GM23338 (cell line): Measurements from ENCODE around the gene LRMDA. TPM values are rescaled to one million over a fixed set of nuclear protein-coding genes. Genes with fewer than 3 reads are reported as not detected.

Experiments
- ATAC-seq: fragments of 200-7000 bp; cut with Tn5 transposase; 3 replicates; pipeline ENCODE4 v1.9.1; 2020
- DNase-seq: peaks from one replicate; pipeline ENCODE4 v3.0.0-alpha.2; 2015; ENCODE audit warnings: low spot score
- H2AFZ ChIP-seq: fragments of 200-600 bp; sonication (generic); 2 replicates; pipeline ENCODE4 v1.8.0; 2016; ENCODE audit warnings: antibody characterized with exemption, mild to moderate bottlenecking, moderate library complexity
- H3F3A ChIP-seq: fragments of 200-600 bp; sonication (generic); replicated peaks from 2 replicates; pipeline ENCODE4 v1.8.0; 2017; ENCODE audit warnings: antibody characterized with exemption, mixed run types, low read depth
- H3K27ac ChIP-seq: fragments of 200-600 bp; sonication (generic); 2 replicates; pipeline ENCODE4 v1.6.1; 2016; ENCODE audit warnings: low read depth
- H3K27me3 ChIP-seq: fragments of 200-600 bp; sonication (generic); 2 replicates; pipeline ENCODE4 v1.8.0; 2016; ENCODE audit warnings: mild to moderate bottlenecking, mixed run types, moderate library complexity; ENCODE audit not compliant: insufficient read depth
- H3K36me3 ChIP-seq: fragments of 200-600 bp; sonication (generic); 2 replicates; pipeline ENCODE4 v1.8.0; 2016; ENCODE audit warnings: mild to moderate bottlenecking; ENCODE audit not compliant: insufficient read depth
- H3K4me1 ChIP-seq: fragments of 200-600 bp; sonication (generic); 2 replicates; pipeline ENCODE4 v1.8.0; 2016; ENCODE audit warnings: mild to moderate bottlenecking, moderate library complexity; ENCODE audit not compliant: insufficient read depth
- H3K4me2 ChIP-seq: fragments of 200-600 bp; sonication (generic); 2 replicates; pipeline ENCODE4 v1.7.1; 2017; ENCODE audit warnings: mixed run types
- H3K4me3 ChIP-seq: fragments of 200-600 bp; sonication (generic); 2 replicates; pipeline ENCODE4 v1.6.1; 2016; ENCODE audit warnings: mixed run types
- H3K79me2 ChIP-seq: fragments of 200-600 bp; sonication (generic); replicated peaks from 2 replicates; pipeline ENCODE4 v1.8.0; 2017; ENCODE audit warnings: mild to moderate bottlenecking; ENCODE audit not compliant: insufficient read depth
- H3K9me2 ChIP-seq: fragments of 200-600 bp; sonication (generic); 2 replicates; pipeline ENCODE4 v1.8.0; 2017; ENCODE audit not compliant: insufficient read depth
- H4K20me1 ChIP-seq: fragments of 200-600 bp; sonication (generic); replicated peaks from 2 replicates; pipeline ENCODE4 v1.8.0; 2017; ENCODE audit warnings: mild to moderate bottlenecking; ENCODE audit not compliant: insufficient read depth
- H3K27ac Mint-ChIP-seq: 2 replicates; pipeline ENCODE4 v1.8.0; 2020; ENCODE audit warnings: inconsistent platforms, mild to moderate bottlenecking, moderate library complexity, mixed read lengths
- H3K27me3 Mint-ChIP-seq: 3 replicates; pipeline ENCODE4 v1.8.0; 2022; ENCODE audit warnings: low read depth, mild to moderate bottlenecking, moderate library complexity, mixed read lengths, inconsistent platforms; ENCODE audit not compliant: insufficient read depth, poor library complexity
- H3K36me3 Mint-ChIP-seq: 3 replicates; pipeline ENCODE4 v1.8.0; 2021; ENCODE audit warnings: low read depth, mild to moderate bottlenecking, inconsistent platforms, moderate library complexity, mixed read lengths
- H3K4me1 Mint-ChIP-seq: 3 replicates; pipeline ENCODE4 v1.8.0; 2020; ENCODE audit warnings: mild to moderate bottlenecking, inconsistent platforms, mixed read lengths
- H3K4me3 Mint-ChIP-seq: 3 replicates; pipeline ENCODE4 v1.8.0; 2021; ENCODE audit warnings: moderate library complexity, mild to moderate bottlenecking, inconsistent platforms, mixed read lengths
- H3K9me3 Mint-ChIP-seq: 3 replicates; pipeline ENCODE4 v1.8.0; 2020; ENCODE audit warnings: moderate library complexity, mild to moderate bottlenecking, inconsistent platforms, mixed read lengths
- CREB1 ChIP-seq: fragments of 250-450 bp; sonication (Bioruptor Pico); IDR thresholded peaks from 2 replicates; pipeline ENCODE4 v1.5.0; 2020; ENCODE audit warnings: low read depth, mild to moderate bottlenecking, moderate library complexity
- EZH2 ChIP-seq: fragments of 200-600 bp; sonication (generic); IDR thresholded peaks from one replicate; pipeline ENCODE4 v1.8.0; 2017; ENCODE audit warnings: antibody characterized with exemption, mild to moderate bottlenecking, low read depth; ENCODE audit not compliant: unreplicated experiment
- EZH2phosphoT487 ChIP-seq: fragments of 200-600 bp; sonication (generic); IDR thresholded peaks from one replicate; pipeline ENCODE4 v1.8.1; 2018; ENCODE audit warnings: antibody characterized with exemption; ENCODE audit not compliant: unreplicated experiment
- JUNB ChIP-seq: IDR thresholded peaks from one replicate; pipeline ENCODE4 v1.6.1; 2016; ENCODE audit warnings: antibody characterized with exemption; ENCODE audit not compliant: unreplicated experiment
- NANOG ChIP-seq: IDR thresholded peaks from 2 replicates; pipeline ENCODE4 v1.6.1; 2016; ENCODE audit warnings: antibody characterized with exemption, borderline replicate concordance
- POLR2AphosphoS5 ChIP-seq: IDR thresholded peaks from 2 replicates; pipeline ENCODE4 v1.6.1; 2016; ENCODE audit warnings: antibody characterized with exemption, low read depth
- STAT1 ChIP-seq: IDR thresholded peaks from one replicate; pipeline ENCODE4 v1.6.1; 2016; ENCODE audit warnings: antibody characterized with exemption; ENCODE audit not compliant: unreplicated experiment
- ZNF114 ChIP-seq: fragments of 250-450 bp; sonication (Bioruptor Pico); IDR thresholded peaks from 2 replicates; pipeline ENCODE4 v1.5.0; 2020; ENCODE audit warnings: mild to moderate bottlenecking, moderate library complexity
- ZNF331 ChIP-seq: fragments of 250-450 bp; sonication (Bioruptor Pico); IDR thresholded peaks from 2 replicates; pipeline ENCODE4 v1.5.0; 2020; ENCODE audit warnings: low read depth, mild to moderate bottlenecking, moderate library complexity
- polyA plus RNA-seq: library from polyadenylated mRNA; unstranded; fragments of >200 nt; fragmentation: Nextera tagmentation; extraction: Ambion mirVana; gene quantifications from 2 replicates; pipeline ENCODE4 v1.2.1, GENCODE V29; 2016
- total RNA-seq: library from RNA; depleted of rRNA; stranded (reverse); fragments of >200 nt; shearing (Covaris generic); gene quantifications from 2 replicates; pipeline ENCODE4 v1.2.3, GENCODE V29; 2014
- TF ChIP-seq, protein P1 (sequence below), 2 experiments: fragments of 200-600 bp in 1 of 2; sonication (generic) in 1 of 2; conservative IDR thresholded peaks; 2 replicates each; pipeline versions ENCODE4 v1.5.1 to v1.6.1; 2016 to 2017; ENCODE audit warnings: antibody characterized with exemption in 2 of 2, low read depth in 2 of 2, mild to moderate bottlenecking in 2 of 2, moderate library complexity in 1 of 2
- TF ChIP-seq, protein P2 (sequence below): IDR thresholded peaks from one replicate; pipeline ENCODE4 v1.6.1; 2018; ENCODE audit warnings: antibody characterized with exemption; ENCODE audit not compliant: unreplicated experiment
- TF ChIP-seq, protein P3 (sequence below): IDR thresholded peaks from 2 replicates; pipeline ENCODE4 v1.6.1; 2016; ENCODE audit warnings: antibody characterized with exemption
- TF ChIP-seq, protein P4 (sequence below): fragments of 250-450 bp; sonication (Bioruptor Pico); IDR thresholded peaks from 2 replicates; pipeline ENCODE4 v1.5.0; 2020; ENCODE audit warnings: mild to moderate bottlenecking, moderate library complexity

LRMDA gene
- total and polyA plus RNA-seq, 2 experiments from 2014 or later, result 0.90 to 1.8 TPM

DNA sequence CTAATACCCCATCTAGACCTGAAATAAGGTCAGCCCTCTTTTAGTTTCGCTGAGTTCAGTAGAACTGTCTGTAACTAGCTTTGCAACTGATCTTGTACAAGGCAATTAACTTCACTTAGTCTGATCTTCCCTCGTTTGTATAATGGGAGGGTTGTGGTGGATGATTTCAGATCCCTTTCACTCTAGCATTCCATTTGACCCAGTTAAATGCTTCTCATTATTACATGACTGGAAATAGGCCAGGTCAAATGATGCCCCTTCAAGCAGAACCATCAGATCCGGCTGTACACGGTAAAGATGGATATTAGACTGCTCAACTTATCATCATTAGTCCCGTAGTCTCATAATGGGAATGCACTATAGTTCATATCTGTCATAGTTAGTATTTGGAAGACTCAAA is 1009.0 kb downstream of the LRMDA start (continued):
- TF ChIP-seq EZH2phosphoT487, result no peak

DNA sequence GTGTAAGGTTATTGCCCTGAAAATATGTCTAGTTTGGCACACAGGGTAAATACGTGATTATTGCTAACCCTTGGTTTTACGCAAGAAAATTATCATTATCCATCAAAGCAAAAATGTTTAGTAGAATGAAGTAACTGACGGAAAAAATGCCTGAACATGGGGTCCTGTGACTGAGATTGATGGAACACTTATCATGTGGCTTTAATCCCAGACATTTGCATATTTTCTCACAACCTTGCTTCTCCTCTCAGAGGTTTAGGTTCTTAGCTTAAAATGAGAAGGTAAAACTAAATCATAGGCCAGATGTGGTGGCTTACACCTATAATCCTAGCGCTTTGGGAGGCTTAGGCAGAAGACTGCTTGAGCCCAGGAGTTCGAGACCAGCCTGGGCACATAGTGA is 1010.7 kb downstream of the LRMDA start:
- Mint-ChIP-seq H3K27ac (no peak overlapping the region), H3K36me3 (no peaks in the 10 kb centered on the region), H3K27me3 (no peaks in the 10 kb centered on the region), H3K4me1 (no peaks in the 10 kb centered on the region), H3K9me3 (no peaks in the 10 kb centered on the region), H3K4me3 (no peak overlapping the region)
- Histone ChIP-seq H3F3A (no peaks in the 10 kb centered on the region), H3K4me2 (no peak overlapping the region), H3K27ac (no peak overlapping the region), H3K4me3 (no peak overlapping the region), H3K4me1 (no peaks in the 10 kb centered on the region), H4K20me1 (no peaks in the 10 kb centered on the region), H3K27me3 (no peaks in the 10 kb centered on the region), H2AFZ (no peak overlapping the region), H3K9me2 (no peaks in the 10 kb centered on the region), H3K36me3 (no peaks in the 10 kb centered on the region), H3K79me2 (no peaks in the 10 kb centered on the region)
- TF ChIP-seq STAT1 (no peak), POLR2AphosphoS5 (no peak), ZNF331 (CRISPR knock-in tag) (no peak), EZH2 (no peak), ZNF114 (CRISPR knock-in tag) (no peak), EZH2phosphoT487 (no peak), JUNB (no peak), CREB1 (CRISPR knock-in tag) (no peak), NANOG (no peak)
- TF ChIP-seq, protein P1, sequence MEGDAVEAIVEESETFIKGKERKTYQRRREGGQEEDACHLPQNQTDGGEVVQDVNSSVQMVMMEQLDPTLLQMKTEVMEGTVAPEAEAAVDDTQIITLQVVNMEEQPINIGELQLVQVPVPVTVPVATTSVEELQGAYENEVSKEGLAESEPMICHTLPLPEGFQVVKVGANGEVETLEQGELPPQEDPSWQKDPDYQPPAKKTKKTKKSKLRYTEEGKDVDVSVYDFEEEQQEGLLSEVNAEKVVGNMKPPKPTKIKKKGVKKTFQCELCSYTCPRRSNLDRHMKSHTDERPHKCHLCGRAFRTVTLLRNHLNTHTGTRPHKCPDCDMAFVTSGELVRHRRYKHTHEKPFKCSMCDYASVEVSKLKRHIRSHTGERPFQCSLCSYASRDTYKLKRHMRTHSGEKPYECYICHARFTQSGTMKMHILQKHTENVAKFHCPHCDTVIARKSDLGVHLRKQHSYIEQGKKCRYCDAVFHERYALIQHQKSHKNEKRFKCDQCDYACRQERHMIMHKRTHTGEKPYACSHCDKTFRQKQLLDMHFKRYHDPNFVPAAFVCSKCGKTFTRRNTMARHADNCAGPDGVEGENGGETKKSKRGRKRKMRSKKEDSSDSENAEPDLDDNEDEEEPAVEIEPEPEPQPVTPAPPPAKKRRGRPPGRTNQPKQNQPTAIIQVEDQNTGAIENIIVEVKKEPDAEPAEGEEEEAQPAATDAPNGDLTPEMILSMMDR (conservative IDR thresholded peaks at IDR 0.05; ENCODE audit: low read depth in 2 of 2), result no peak
- TF ChIP-seq, protein P2, sequence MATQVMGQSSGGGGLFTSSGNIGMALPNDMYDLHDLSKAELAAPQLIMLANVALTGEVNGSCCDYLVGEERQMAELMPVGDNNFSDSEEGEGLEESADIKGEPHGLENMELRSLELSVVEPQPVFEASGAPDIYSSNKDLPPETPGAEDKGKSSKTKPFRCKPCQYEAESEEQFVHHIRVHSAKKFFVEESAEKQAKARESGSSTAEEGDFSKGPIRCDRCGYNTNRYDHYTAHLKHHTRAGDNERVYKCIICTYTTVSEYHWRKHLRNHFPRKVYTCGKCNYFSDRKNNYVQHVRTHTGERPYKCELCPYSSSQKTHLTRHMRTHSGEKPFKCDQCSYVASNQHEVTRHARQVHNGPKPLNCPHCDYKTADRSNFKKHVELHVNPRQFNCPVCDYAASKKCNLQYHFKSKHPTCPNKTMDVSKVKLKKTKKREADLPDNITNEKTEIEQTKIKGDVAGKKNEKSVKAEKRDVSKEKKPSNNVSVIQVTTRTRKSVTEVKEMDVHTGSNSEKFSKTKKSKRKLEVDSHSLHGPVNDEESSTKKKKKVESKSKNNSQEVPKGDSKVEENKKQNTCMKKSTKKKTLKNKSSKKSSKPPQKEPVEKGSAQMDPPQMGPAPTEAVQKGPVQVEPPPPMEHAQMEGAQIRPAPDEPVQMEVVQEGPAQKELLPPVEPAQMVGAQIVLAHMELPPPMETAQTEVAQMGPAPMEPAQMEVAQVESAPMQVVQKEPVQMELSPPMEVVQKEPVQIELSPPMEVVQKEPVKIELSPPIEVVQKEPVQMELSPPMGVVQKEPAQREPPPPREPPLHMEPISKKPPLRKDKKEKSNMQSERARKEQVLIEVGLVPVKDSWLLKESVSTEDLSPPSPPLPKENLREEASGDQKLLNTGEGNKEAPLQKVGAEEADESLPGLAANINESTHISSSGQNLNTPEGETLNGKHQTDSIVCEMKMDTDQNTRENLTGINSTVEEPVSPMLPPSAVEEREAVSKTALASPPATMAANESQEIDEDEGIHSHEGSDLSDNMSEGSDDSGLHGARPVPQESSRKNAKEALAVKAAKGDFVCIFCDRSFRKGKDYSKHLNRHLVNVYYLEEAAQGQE, result no peak
- TF ChIP-seq, protein P3, sequence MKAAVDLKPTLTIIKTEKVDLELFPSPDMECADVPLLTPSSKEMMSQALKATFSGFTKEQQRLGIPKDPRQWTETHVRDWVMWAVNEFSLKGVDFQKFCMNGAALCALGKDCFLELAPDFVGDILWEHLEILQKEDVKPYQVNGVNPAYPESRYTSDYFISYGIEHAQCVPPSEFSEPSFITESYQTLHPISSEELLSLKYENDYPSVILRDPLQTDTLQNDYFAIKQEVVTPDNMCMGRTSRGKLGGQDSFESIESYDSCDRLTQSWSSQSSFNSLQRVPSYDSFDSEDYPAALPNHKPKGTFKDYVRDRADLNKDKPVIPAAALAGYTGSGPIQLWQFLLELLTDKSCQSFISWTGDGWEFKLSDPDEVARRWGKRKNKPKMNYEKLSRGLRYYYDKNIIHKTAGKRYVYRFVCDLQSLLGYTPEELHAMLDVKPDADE, result no peak
- TF ChIP-seq, protein P4, sequence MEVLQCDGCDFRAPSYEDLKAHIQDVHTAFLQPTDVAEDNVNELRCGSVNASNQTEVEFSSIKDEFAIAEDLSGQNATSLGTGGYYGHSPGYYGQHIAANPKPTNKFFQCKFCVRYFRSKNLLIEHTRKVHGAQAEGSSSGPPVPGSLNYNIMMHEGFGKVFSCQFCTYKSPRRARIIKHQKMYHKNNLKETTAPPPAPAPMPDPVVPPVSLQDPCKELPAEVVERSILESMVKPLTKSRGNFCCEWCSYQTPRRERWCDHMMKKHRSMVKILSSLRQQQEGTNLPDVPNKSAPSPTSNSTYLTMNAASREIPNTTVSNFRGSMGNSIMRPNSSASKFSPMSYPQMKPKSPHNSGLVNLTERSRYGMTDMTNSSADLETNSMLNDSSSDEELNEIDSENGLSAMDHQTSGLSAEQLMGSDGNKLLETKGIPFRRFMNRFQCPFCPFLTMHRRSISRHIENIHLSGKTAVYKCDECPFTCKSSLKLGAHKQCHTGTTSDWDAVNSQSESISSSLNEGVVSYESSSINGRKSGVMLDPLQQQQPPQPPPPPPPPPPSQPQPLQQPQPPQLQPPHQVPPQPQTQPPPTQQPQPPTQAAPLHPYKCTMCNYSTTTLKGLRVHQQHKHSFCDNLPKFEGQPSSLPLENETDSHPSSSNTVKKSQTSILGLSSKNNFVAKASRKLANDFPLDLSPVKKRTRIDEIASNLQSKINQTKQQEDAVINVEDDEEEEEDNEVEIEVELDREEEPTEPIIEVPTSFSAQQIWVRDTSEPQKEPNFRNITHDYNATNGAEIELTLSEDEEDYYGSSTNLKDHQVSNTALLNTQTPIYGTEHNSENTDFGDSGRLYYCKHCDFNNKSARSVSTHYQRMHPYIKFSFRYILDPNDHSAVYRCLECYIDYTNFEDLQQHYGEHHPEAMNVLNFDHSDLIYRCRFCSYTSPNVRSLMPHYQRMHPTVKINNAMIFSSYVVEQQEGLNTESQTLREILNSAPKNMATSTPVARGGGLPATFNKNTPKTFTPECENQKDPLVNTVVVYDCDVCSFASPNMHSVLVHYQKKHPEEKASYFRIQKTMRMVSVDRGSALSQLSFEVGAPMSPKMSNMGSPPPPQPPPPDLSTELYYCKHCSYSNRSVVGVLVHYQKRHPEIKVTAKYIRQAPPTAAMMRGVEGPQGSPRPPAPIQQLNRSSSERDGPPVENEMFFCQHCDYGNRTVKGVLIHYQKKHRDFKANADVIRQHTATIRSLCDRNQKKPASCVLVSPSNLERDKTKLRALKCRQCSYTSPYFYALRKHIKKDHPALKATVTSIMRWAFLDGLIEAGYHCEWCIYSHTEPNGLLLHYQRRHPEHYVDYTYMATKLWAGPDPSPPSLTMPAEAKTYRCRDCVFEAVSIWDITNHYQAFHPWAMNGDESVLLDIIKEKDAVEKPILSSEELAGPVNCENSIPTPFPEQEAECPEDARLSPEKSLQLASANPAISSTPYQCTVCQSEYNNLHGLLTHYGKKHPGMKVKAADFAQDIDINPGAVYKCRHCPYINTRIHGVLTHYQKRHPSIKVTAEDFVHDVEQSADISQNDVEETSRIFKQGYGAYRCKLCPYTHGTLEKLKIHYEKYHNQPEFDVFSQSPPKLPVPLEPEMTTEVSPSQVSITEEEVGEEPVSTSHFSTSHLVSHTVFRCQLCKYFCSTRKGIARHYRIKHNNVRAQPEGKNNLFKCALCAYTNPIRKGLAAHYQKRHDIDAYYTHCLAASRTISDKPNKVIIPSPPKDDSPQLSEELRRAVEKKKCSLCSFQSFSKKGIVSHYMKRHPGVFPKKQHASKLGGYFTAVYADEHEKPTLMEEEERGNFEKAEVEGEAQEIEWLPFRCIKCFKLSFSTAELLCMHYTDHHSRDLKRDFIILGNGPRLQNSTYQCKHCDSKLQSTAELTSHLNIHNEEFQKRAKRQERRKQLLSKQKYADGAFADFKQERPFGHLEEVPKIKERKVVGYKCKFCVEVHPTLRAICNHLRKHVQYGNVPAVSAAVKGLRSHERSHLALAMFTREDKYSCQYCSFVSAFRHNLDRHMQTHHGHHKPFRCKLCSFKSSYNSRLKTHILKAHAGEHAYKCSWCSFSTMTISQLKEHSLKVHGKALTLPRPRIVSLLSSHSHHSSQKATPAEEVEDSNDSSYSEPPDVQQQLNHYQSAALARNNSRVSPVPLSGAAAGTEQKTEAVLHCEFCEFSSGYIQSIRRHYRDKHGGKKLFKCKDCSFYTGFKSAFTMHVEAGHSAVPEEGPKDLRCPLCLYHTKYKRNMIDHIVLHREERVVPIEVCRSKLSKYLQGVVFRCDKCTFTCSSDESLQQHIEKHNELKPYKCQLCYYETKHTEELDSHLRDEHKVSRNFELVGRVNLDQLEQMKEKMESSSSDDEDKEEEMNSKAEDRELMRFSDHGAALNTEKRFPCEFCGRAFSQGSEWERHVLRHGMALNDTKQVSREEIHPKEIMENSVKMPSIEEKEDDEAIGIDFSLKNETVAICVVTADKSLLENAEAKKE (CRISPR knock-in tag), result no peak
- ATAC-seq, result no peak
- no peak for DNase-seq
